GM19468 (cell line): ENCODE measurements around the gene PCSK2.
"Not testable (repeated sequence)": the region's sequence is repeated elsewhere in the genome, so short reads cannot be mapped to it uniquely, and the experiment has no call there.

Experiments used
- ATAC-seq: cut with Tn5 transposase; IDR thresholded peaks from one replicate; pipeline ENCODE4 v1.9.1; 2021; ENCODE audit warnings: mild to moderate bottlenecking, moderate library complexity, moderate number of reproducible peaks; ENCODE audit not compliant: unreplicated experiment; ENCODE audit errors: extremely low read depth

The PCSK2 gene, protein sequence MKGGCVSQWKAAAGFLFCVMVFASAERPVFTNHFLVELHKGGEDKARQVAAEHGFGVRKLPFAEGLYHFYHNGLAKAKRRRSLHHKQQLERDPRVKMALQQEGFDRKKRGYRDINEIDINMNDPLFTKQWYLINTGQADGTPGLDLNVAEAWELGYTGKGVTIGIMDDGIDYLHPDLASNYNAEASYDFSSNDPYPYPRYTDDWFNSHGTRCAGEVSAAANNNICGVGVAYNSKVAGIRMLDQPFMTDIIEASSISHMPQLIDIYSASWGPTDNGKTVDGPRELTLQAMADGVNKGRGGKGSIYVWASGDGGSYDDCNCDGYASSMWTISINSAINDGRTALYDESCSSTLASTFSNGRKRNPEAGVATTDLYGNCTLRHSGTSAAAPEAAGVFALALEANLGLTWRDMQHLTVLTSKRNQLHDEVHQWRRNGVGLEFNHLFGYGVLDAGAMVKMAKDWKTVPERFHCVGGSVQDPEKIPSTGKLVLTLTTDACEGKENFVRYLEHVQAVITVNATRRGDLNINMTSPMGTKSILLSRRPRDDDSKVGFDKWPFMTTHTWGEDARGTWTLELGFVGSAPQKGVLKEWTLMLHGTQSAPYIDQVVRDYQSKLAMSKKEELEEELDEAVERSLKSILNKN

DNA sequence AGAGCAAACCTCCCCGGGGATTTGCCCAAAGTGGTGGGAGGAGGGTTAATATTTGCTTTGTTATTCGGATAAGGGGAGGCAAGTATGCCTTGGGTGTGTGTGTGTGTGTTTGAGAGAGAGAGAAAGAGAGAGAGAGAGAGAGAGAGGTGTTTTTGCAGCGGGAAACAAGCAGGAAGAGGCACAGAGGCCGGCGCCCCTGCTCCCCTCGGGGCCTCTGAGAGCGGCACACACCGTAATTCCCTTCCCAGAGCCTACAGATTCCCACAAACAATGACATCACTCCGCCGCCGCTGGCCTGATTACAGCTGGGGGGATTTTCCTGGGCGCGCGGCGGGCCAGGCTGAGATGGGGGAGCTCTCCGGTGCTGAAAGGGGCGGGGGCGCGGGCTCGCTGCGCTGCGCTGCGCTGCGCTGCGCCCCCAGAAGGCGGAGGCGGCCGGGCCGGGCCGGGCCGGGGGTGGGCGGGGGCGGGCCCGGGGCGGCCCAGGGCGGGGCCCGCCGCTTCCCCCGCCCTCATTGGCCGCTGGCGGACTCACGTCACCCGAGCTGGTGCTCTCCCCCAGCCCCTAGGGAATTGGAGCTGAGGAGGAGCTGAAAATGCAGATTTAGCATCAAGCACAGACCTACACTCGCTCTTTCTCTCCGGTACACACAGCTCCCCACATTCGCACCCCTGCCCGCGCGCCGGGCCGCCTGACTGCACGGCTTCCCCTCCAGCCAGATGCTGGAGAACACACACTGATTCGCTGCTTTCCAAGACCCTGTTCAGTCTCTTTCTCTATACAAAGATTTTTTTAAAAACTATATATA lies at the start of gene PCSK2:
TSS of gene PCSK2 (plus strand) at position 631 of the 809 bp plus-strand sequence. CDS start 266 bp downstream, outside the sequence.
- ATAC-seq = no peak

DNA sequence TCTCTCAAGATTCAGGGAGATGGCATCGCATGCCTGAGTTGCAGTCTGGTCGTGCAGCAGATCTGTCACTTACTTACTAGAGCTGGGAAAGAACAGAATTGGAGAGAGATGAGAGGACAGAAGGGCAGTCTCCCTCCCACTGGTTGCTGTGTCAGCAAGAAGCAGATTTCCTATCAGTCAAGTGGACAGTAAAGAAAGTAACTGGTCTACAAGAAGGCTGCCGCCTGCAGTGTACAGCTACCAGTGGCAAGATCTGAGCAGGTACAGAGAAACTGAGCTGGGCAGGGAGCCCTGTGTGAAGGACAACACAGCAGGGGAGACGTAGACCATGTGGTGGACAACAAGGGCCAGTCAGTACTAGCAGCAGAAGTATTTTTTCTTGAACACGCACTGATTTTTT lies 49.5 kb upstream of the PCSK2 start:
- ATAC-seq = no peak

DNA sequence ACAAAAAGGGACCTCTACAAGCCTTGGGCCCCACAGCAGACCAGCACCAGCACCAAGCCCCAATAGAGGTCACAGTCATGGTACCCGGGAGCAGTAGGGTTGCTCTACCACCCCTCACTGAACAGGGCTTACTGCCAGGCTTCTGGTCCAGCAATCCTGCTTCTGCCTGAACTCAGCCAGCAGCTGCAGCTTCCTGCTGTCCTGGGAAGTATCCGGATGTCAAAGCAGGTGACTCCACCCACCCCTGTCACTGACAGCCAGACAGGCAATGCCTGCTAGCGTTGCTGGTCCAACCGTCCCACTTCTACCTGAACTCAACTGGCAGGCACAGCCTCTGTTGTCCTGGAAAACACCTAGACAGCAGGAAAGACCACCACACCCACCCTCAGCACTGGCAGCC lies 47.0 kb upstream of the PCSK2 start:
- no peak for ATAC-seq

DNA sequence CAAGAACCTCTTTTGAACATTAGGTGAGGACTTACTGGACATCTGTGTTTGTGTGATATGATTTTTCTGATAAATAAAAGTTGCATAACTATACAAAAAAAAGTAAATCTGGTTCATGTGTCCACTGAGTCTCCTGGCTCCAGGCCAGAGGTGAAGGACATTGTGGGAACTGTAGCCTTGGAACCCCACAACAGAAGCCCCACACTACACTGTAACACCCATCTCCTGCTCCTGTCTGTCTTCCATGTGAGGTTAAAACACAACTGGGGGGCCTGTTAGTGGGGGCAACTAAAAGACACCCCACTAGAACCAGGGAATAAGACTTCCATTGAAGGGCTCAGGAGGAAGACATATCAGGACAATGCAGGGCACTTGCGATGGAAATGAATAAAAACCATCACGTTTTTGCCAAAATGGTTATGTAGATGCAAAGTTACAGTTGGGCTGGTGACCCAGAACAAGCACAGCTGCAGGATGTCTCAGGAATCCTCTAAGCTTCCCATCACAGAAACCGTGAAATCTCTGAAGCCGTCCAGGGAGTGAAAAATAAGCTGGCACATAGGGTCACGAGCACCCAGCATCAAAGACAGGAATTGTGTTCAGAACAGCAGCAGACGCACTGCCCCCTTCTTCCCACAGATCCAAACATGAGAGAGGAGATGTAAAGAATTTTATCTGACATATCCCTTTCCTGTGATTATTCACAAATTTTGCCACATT lies 36.7 kb upstream of the PCSK2 start:
- ATAC-seq = no peak

DNA sequence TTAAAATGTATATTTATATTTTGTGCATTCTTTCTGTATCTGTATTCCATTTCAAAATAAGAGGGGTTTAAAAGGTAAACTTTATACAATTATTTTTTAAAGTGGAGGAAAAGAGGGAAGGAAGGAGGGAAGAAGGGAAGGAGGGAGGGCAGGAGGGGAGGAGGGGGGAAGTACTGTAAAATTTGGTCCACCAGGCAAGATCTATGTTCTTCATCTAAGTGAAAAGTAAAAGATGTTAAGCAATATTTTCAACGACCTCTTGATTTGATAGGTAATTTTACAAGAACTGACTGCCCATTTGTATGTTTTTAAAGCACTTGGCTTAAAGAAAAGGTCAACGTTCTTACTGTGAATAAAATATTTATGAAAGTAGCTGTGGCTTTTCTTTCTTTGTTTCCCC lies 29.8 kb upstream of the PCSK2 start:
- no peak for ATAC-seq

DNA sequence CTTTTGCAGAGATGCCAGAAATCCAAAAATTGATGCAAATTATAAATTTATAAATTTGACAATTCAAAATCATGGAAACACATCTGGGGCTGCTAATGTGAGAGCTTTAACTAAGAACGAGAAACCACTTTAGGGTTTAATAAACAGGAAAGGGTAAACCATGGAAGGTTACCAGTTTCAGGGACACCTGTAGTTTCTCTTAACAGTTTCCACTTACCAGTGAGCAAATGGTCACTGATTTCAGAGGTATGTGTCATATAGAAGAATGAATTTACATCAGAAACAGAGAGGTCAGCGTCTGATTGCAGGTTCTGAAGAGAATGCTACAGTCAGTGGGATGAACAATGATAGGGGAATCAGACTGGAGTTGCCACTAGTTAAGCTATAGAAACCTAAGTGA lies 24.8 kb upstream of the PCSK2 start:
- ATAC-seq = no peak

DNA sequence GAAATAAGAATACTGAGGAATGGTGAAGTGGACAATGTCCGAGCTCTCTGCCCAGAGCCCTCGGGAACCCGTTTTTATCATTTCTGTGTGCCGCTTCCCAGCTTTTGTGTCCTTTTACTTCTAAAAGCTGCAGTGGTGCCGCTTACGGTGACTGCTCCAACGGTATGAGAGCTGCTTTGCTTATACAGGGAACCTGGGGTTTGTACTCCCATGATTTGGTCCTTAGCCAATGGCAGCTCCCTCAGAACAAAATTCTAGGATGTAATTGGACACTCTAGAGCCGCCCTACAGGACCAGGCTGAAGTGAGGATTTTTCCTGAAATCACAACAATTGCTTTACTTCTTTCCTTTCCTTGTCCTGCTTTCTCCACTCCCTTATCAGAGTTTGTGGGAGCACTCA lies 24.2 kb upstream of the PCSK2 start:
- no peak for ATAC-seq

DNA sequence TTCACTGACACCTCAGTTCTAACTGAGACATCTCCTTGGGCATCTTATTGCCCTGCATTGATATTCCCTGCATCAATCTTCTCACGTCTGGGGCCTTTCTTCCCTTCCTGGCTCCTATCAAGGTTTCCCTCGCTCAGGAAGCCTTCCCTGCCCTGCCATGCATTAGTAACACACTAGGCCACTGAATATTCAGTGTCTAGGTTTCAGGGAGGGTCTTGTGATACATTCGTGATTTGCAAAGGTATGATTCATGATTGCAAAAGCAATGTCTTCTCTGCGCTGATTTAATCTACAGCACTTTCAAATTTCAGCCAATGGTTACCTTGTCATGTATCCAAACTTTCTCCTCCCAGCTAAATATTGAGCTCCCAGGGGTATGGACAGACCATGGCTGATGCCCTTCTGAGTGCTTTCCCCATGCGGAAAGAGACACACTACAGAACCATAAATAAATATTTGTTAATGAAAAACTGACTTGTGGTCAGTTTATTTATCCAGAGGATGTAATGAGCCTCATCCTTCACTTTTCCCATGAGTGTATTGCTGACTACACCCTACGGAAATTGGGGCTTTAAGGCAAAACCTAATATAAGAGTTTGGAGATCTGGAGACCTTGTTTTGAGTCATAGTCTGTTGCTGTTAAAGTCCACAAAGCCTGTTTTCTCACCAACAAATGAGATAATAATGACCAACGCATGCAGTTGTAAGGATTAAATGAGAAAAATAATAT lies 21.6 kb upstream of the PCSK2 start:
- no peak for ATAC-seq

DNA sequence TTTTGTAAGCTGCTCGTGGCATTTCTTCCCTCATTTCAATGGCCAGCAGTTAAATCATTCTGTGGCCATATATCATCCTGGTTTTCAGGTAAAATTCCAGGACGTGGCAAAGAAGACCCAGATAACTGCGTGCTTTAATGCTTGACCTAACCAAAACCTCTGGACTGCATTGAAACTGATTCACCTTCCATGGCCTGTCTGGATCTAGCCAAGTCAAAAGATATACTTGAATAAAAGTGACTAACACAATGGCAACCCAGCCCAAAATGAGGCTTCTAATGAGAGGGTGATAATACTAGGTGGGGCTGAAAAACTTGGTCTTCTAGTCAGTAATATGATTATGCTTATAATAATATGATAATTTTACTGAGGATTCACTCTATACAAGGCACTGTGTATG lies 16.5 kb upstream of the PCSK2 start:
- no peak for ATAC-seq

DNA sequence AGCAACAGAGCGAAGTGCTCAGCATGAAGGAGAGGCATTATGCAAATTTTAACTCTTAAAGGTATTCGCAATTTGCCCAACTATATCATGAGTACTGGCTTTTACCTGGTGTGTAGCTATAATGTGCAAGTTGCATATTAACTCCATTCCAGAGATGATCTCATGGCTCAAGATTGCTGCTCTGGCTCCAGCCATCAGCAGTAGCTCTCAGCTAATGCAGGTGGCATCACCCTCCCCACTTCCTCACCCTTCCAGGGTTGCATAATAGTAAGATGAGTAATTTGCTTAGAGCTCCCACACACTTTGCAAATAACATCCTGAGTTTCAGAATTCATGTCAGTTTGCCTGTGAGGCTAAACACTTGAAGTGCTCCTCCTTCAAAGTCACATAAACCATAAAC lies 15.9 kb upstream of the PCSK2 start:
- ATAC-seq = no peak

DNA sequence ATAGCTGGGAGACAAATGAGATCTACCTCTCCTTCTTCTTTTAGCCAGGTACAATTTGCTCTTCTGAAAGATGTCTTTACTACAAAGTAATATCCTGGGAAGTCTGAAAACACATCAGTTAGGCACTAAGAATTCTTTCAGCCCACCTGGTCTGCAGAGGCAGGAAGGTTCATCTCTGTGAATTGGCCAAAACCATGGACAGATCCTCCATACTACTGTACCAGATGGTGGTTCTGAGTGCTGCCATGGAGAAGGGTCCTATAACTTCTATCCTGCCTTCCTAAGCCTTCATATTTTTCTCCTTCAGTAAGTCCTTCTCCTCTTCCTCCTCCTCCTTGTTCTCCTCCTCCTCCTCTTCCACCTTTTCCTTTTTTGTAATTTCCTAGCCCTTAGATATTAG lies 11.7 kb upstream of the PCSK2 start:
- no peak for ATAC-seq

DNA sequence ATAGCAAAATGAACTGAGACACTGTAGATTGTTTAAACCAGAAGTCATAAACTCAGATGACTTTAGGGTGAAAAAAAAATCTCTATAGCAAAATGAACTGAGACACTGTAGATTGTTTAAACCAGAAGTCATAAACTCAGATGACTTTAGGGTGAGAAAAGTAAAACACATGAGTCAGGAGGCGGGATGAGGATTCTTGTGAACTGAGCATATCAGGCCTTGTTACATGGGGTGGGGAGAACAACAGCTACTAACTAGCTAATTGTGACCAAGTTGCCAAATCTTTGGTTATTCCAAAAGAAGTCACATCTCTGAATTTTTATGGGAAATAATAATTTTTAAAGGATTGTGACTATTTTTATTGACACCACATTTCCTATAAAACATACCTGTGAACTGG lies 7.0 kb upstream of the PCSK2 start:
- ATAC-seq = not testable (repeated sequence)

DNA sequence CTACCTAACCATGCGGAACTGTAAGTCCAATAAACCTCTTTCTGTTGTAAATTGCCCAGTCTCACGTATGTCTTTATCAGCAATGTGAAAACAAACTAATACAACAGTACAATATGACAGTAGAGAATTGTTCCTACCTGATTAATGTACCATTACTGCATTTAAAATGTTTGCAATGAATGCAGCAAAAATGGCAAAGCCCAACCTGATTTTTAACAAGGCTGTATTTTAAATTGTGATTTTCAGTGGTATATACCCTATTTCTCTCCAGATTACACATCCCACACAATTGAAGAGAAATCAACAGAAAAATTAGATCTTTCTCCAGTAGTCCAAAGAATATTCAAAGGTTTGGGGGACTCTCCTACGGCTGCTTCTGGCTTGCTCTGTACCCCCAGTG lies 3.3 kb upstream of the PCSK2 start:
- no peak for ATAC-seq

DNA sequence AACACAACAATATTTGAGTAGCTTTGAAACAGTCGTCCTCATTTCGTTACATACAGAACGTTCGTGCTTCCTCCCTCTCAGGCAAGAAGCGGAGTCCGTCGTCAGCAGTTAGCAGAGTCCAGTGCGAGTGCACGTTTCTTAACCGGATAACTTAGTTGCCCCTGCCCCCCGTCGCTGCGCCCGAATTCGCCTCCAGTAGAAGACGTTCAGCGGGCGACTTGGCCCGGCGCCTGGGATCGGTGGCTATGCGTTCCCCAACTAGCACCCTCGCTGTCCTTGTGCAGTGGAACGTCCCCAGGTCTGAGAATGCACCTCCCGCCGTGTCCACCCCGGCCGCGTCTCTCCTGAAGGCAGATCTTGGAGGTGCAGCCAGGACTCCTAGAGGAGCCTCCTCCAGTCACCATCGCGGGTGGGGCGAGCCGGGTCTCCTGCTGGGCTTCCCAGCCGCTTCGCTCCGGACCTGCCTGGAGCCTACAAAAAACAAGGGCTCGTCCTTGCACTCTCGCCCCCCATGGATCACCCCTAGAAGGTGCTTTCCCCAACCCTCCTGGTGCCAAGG lies 910 bp upstream of the PCSK2 start:
- no peak for ATAC-seq

DNA sequence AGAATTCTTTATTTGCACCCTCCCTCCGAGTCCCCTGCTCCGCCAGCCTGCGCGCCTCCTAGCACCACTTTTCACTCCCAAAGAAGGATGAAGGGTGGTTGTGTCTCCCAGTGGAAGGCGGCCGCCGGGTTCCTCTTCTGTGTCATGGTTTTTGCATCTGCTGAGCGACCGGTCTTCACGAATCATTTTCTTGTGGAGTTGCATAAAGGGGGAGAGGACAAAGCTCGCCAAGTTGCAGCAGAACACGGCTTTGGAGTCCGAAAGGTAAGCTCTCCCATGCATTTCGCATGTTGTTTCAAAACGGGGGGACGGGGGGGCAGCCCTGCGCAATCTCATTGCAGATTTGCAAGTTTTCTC lies 357 bp downstream of the PCSK2 start:
- ATAC-seq = no peak

DNA sequence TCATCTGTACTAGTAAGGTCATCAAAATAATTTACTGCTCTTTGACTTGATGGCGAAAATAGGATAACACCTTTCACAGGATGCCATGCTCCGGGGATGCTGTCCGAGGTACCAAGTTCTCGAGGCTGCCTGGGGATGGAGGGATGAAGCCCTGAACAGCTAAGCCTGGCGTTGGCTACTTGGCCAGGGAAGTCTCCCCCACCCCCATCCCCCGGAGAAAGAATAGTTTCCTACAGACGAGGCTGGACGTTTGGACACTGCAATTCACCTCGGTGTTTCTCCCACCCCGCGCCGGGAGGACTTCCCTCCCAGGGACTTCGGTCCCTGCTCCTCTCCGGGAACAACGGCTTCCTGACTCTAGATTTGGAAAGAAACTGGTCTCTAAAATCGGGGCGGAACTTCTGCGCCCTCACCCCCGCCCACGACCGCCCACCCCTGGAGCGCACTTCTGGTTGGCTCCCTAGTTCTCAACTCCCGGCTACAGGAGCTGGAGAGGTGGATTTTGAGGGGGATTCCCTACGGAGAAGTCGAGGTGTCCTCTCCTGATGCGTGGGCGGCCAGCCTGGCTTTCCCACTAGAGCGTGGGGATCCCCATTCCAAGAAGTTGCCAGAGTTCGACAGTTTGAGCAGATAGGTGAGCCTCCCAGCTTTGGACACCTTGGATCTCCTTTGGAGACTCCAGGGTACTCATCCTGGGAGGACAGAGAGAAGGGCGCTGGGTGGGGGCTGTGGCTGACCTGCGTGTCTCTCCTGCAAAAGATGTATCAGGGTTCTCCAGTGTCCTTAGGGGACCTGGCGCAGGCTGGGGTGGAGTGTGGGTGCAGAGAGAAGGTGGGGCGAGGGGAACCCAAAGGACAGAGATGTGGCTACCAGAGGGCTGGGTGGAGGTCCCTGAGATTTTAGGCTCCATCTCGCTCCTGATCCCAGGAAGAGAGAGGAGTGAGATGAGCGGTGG lies 1.1 kb downstream of the PCSK2 start:
- ATAC-seq = no peak

DNA sequence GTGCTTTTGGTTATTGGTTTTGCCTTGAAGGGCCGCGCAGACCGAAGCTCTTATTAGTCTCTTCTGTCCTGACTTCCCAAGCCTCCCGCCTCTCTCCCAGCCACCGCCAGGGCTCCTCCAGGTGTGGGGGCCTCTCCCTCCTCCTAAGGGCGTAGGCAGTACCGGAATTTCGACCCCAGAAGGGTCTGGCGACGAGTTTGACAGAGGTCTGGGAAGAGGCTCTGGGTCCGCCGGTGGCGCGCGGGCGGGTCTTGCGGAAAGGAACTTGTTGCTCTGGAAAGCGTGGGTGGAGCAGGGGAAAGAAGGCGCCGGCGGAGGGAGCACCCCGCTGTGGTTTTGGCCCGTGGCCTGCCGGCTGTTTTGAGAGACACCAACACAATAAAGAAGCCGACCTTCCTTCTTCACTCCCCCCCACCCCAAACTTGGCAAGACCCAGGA lies 1.8 kb downstream of the PCSK2 start:
- ATAC-seq = no peak

DNA sequence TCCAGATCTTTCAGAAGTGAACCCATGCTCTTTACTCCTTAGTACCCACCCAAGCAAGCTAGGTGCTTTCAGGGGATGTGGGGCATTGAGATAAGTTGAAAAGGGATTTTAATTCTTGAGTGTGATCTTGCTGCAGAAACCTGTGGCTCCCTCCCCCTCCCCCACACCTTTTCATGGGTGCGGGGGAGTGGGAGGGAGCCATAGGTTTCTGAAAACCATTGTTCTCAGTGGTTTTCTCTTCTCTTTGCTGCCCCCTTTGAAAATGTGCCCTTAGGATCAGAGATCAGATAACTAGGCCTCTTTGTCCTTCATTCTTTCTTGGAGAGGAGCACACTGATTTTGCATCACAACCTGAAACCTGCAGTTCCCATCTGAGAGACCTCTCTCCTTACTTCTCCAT lies 2.4 kb downstream of the PCSK2 start:
- no peak for ATAC-seq
